NCI-H2171 treated with DMSO at 0.1 percent for 48 hours (cell line): Measurements from ENCODE around the gene CLEC10A.
A peak's percentile ranks its signal among the peaks of the same experiment; 100 is the strongest.
"Not testable (repeated sequence)": the region's sequence is repeated elsewhere in the genome, so short reads cannot be mapped to it uniquely, and the experiment has no call there.

Experiments
- DNase-seq: peaks from one replicate; lab custom pipeline; 2025; lab: John Stamatoyannopoulos, UW

The CLEC10A gene

GRCh38 chr17:7079581-7080455 lies at the start of gene CLEC10A:
Gene CLEC10A (minus strand): TSS chr17:7080251. CDS start chr17:7078812, 1,439 bp downstream.
- no peak for DNase-seq

GRCh38 chr17:7129311-7129710 lies 49.3 kb upstream of the CLEC10A start:
- no peak for DNase-seq

GRCh38 chr17:7128160-7128559 lies 48.1 kb upstream of the CLEC10A start:
- DNase-seq = no peak

- DNase-seq = not testable (repeated sequence)
Observed at GRCh38 chr17:7127501-7127900, 47.5 kb upstream of the CLEC10A start.

- not testable (repeated sequence) for DNase-seq
Observed at GRCh38 chr17:7126386-7126785, 46.3 kb upstream of the CLEC10A start.

- no peak for DNase-seq
Observed at GRCh38 chr17:7124923-7125322, 44.9 kb upstream of the CLEC10A start.

- no peak for DNase-seq
Observed at GRCh38 chr17:7123844-7124243, 43.8 kb upstream of the CLEC10A start.

- no peak for DNase-seq
Observed at GRCh38 chr17:7122381-7122780, 42.3 kb upstream of the CLEC10A start.

- not testable (repeated sequence) for DNase-seq
Observed at GRCh38 chr17:7120635-7121034, 40.6 kb upstream of the CLEC10A start.

GRCh38 chr17:7120123-7120522 lies 40.1 kb upstream of the CLEC10A start:
- DNase-seq = no peak

GRCh38 chr17:7119314-7119713 lies 39.3 kb upstream of the CLEC10A start:
- no peak for DNase-seq

- DNase-seq = no peak
Observed at GRCh38 chr17:7114875-7115614, 35.0 kb upstream of the CLEC10A start.

GRCh38 chr17:7114241-7114874 lies 34.3 kb upstream of the CLEC10A start, which contains the start of gene ASGR2:
Gene ASGR2 (minus strand): TSS chr17:7114822. CDS start chr17:7114240, 582 bp downstream.
- no peak for DNase-seq

GRCh38 chr17:7113273-7114071 lies 33.4 kb upstream of the CLEC10A start:
- no peak for DNase-seq

GRCh38 chr17:7112510-7113108 lies 32.6 kb upstream of the CLEC10A start:
- DNase-seq = no peak

- DNase-seq = peak; percentile 6
Observed at GRCh38 chr17:7111784-7112509, 31.9 kb upstream of the CLEC10A start.

GRCh38 chr17:7110617-7111306 lies 30.7 kb upstream of the CLEC10A start:
- no peak for DNase-seq

- no peak for DNase-seq
Observed at GRCh38 chr17:7109461-7110322, 29.6 kb upstream of the CLEC10A start.

GRCh38 chr17:7108981-7109380 lies 28.9 kb upstream of the CLEC10A start:
- DNase-seq = no peak
